HG02970 (cell line): ENCODE results near the gene SRPK1.
A peak's percentile ranks its signal among the peaks of the same experiment; 100 is the strongest.
"Not testable (repeated sequence)": the region's sequence is repeated elsewhere in the genome, so short reads cannot be mapped to it uniquely, and the experiment has no call there.

Source experiments
- ATAC-seq: cut with Tn5 transposase; IDR thresholded peaks from one replicate; pipeline ENCODE4 v1.9.1; 2021; ENCODE audit warnings: mild to moderate bottlenecking, moderate library complexity, moderate number of reproducible peaks; ENCODE audit not compliant: unreplicated experiment, low FRiP score

Gene SRPK1

GRCh38 chr6:35920793-35921732 is at the start of gene SRPK1:
Gene SRPK1 (minus strand): TSS chr6:35921098. CDS start chr6:35921056, 42 bp downstream.
- ATAC-seq: peak; percentile 85

DNA sequence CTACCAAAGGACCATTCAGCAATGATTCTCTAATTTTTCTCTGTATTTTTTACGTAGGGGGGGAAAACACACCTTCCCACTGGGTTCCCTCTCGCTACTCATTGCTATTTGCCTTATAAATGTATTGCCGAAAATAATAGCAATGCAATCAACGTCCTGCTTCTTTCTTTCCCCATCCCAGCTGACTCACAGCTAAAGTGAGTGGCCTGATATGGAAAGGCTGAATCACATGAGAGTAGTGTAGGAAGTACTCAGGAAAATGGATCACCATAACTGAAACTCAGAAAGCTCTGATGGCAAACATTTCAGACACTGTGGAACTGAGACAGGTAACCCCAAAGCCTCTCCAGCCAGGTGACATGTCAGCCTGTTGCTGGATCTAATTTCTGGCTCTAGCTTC is 49.3 kb upstream of the SRPK1 start:
- no peak for ATAC-seq

DNA sequence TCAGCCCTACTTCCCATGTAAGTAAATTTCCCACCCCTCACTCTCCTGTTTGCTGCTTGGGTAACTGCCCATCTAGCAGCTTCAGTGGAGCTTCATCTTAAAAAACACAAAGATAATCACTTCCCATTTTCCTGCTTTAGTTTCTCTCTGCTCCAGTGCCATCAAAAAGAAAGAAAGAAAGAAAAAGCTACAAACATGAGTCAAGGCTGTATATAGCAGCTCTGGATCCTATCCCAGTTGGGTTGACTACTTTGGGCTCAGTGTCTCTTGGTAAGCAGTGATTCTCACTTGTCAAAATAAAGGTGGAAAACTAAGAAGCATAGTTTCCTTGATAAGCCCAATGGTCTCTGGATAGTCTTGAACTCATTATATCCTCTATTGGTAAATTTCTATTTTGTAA is 48.7 kb upstream of the SRPK1 start:
- no peak for ATAC-seq

DNA sequence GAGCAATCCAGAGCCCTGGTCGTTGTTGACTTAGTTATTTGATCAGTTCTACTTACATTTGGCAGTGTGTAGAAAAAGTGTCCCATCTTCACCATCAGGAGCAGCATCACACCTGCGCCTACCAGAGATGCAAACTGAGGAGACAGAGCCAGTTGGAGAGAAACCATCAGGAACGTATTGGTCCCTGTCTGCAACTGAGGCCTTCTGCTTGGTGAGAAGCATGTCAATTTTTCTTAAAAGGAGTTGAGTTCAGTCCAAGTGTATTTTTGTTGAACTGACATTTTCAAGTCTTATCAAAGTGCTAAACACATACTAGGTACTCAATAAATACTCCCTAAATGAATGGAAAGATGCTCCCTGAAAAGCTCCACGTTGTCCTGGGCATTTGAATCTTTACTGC is 47.9 kb upstream of the SRPK1 start:
- ATAC-seq: no peak

DNA sequence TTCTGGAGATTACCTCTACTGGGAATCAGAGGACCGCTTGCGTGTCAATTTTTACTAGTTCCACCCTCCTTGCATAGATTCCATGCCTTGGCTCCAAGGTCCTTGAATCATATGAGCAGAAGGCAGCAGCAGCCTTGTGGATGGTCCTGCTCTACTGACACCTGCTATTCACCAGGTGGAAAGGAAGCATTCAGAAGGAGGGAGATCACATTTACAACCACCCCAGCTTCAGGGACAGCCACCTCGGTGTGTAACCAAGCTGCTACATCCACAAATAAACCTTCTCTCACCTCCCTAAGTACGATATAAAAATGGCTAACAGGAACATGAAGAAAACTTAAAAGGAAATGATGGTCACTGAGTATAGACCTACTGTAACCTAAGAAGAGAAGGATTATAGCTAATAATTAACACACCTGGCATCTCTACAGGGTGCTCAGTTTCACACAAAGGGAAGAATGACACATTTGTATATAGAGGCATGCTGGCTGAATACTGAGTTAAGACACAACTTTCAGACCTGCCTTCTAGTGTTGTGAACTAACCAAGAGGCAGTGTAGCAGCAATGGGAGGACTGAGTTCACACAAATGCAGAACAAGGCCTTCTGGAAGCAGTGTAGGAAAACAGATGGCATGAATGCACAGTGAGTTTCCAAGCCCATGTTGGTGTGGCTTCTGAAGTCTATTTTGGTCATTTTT is 46.3 kb upstream of the SRPK1 start:
- ATAC-seq: no peak

DNA sequence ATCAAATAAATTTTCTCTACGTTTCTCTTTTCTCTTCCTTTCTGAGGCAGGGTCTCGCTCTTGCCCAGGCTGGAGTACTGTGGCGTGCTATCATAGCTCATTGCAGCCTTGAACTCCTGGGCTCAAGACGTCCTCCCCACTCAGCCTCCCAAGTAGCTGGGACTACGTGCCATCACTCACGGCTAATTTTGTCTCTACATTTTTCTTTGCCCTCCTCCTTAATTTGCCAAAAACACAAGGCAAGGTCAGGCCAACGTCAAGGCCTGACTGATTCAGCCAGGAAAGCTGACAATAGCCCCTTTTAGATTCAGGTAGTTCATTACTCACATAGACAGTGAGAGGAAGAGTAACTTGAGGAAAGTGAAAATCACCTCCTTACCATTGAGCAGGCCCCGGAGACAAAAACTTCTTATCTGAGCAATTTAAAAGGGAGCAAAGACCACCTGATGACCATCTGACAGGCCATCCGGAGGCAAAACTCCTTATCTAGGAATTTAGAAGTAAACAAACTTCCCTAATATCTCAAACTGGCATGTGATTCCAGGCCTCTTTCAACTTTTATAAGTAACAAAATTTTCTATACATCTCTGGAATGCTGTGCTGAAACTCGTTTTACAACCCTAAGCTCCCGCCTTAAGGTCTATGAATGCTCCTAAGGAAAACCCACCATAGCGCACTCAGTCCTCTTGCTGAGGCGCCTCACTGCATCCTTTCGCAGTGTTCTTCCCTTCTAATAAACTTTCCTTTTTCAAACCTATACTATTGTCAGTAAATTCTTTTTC is 42.1 kb upstream of the SRPK1 start:
- ATAC-seq: no peak

DNA sequence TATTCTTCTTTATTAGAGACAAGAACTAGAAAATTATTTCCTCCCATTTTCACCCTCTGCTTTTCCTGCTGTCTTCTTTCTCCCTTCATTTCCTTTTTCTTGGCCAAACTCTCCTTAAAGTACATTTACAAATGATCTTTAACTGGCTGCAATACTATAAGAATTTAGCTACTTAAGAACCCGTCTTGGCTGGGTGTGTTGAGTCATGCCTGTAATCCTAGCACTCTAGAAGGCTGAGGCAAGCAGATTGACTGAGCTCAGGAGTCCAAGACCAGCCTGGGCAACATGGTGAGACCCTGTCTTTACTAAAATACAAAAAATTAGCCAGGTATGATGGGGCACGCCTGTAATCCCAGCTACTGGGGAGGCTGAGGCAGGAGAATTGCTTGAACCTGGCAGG is 39.3 kb upstream of the SRPK1 start:
- no peak for ATAC-seq

DNA sequence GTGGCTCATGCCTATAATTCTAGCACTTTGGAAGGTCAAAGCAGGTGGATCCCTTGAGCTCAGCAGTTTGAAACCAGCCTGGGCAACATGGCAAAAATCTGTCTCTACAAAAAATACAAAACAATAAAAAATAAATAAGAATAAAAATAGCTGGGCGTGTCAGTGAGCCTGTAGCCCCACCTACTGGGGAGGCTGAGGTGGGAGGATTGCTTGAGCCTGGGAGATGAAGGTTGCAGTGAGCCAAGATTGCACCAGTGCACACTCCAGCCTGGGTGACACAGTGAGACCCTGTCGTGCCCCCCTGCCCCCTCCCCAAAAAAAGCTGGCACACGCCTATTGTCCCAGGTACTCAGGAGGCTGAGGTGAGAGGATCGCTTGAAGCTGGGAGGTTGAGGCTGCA is 35.1 kb upstream of the SRPK1 start:
- ATAC-seq: no peak

DNA sequence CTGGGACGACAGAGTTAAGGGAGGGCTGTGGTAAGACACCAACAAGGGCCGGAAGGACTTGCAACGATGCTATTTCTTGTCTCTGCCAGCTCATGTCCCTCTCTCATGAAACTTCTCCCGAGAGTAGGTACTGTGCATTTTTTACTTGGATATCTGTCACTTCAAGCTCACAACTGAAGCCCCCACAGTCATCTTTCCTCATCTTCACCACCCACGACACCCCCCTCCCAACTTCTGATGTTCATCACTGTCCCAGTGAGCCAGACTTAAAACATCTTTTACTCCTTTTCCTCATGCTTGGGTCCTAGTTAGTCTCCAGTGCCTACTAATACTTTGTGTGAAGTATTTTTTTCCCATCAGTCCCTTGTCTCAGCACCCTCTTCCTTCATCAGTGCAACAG is 34.6 kb upstream of the SRPK1 start:
- no peak for ATAC-seq

- no peak for ATAC-seq
These were observed 34.2 kb upstream of the SRPK1 start for GRCh38 chr6:35955071-35955470.

DNA sequence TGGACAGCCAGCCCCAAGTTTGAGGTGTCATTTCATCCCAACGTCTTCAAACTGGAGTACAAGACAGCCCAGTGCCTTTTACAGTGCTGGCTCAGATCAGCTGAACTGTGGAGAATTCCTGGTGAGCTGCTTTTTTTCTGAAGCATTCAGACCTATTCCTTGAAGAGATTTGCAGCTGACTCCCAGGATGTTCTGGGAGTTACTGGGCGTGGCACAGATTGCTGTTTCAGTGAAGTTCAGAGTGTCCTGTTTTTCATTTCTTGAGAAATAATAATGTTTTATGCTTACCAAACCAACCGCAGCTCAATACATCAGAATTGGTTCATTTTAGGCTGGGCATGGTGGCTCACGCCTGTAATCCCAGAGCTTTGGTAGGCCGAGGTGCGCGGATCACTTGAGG is 33.4 kb upstream of the SRPK1 start:
- no peak for ATAC-seq

DNA sequence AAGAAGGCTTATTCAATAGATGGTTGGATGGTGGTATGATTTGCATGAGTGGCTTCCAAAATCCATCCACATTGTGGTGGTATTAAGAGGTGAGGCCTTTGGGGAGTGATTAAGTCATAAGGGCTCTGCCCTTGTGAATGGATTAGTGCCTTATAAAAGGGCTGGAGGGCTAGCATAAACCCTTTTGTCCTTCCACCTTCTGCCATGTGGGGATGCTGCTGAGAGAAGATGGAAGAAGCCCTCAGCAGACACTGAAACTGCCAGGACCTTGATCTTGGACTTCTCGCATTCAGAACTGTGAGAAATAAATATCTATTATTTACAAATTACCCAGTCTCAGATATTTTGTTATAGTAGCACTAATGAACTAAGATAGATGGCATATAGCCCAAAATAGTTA is 27.8 kb upstream of the SRPK1 start:
- ATAC-seq: no peak

GRCh38 chr6:35945650-35946025 is 24.7 kb upstream of the SRPK1 start:
- ATAC-seq: no peak

- ATAC-seq: no peak
These were observed 22.5 kb upstream of the SRPK1 start for GRCh38 chr6:35943390-35943789.

DNA sequence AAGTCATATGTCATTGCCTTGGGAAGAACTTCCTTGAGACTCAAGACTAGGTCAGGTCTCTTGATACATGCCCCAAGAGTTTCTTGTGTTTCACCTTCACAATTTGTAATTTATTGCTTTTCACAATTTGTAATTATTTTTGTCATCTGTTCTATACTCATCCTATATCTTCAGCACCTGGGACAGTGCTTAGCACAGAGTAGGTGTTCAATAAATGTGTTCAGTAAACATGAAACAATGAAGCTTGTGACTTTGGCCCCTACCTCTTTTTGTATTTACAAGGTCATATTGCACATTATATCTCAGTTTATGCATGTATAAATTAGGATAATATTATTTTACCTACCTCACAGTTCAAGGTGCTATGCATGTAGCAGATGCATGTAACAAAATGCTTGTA is 21.5 kb upstream of the SRPK1 start:
- no peak for ATAC-seq

DNA sequence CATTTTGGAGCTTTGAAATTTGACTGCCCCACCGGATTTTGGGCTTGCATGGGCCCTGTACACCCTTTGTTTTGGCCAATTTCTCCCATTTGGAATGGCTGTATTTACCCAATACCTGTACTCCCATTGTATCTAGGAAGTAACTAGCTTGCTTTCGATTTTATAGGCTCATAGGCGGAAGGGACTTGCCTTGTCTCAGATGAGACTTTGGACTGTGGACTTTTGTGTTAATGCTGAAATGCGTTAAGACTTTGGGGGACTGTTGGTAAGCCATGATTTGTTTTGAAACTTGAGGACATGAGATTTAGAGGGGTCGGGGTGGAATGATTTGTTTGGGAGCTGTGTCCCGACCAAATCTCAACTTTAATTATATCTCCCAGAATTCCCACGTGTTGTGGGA is 20.3 kb upstream of the SRPK1 start:
- ATAC-seq: not testable (repeated sequence)

DNA sequence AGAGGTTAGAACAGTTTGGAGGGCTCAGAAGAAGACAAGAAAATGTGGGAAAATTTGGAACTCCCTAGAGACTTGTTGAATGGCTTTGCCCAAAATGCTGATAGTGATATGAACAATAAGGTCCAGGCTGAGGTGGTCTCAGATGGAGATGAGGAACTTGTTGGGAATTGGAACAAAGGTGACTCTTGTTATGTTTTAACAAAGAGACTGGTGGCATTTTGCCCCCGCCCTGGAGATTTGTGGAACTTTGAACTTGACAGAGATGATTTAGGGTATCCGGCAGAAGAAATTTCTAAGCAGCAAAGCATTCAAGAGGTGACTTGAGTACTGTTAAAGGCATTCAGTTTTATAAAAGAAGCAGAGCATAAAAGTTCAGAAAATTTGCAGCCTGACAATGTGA is 19.1 kb upstream of the SRPK1 start:
- ATAC-seq: not testable (repeated sequence)

DNA sequence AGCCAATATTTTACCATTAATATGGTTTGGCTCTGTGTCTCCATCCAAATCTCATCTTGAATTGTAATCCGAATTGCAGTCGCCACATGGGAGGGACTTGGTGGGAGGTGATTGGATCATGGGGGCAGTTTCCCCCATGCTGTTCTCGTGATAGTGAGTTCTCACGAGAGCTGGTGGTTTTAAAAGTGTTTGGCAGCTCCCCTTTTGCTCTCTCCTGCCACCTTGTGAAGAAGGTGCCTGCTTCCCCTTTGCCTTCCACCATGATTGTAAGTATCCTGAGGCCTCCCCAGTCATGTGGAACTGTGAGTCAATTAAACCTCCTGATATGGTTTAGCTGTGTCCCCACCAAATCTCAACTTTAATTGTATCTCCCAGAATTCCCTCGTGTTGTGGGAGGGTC is 18.4 kb upstream of the SRPK1 start:
- ATAC-seq: not testable (repeated sequence)

DNA sequence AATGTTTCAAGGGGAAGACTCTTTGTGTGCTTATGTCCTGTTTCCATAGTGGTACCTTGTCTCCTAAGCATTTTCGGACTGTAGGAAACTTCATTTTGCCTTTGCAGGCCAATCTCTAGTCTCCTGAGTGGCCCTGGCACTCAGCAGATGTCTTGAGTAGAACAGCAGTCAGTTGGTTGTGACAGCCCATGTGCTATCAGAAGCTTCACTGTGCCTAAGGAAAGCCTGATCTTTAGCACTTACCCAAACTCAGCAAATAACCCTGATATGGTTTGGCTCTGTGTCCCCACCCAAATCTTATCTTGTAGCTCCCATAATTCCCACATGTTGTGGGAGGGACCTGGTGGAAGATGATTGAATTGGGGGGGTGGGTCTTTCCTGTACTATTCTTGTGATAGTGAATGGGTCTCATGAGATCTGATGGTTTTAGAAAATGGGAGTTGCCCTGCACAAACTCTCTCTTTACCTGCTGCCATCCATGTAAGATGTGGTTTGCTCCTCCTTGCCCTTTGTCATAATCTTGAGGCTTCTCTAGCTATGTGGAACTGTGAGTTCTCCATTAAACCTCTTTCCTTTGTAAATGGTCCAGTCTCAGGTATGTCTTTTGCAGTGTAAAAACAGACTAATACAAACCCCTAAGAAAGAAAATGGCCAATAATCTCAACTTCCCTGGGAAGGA is 15.9 kb upstream of the SRPK1 start:
- ATAC-seq: no peak

DNA sequence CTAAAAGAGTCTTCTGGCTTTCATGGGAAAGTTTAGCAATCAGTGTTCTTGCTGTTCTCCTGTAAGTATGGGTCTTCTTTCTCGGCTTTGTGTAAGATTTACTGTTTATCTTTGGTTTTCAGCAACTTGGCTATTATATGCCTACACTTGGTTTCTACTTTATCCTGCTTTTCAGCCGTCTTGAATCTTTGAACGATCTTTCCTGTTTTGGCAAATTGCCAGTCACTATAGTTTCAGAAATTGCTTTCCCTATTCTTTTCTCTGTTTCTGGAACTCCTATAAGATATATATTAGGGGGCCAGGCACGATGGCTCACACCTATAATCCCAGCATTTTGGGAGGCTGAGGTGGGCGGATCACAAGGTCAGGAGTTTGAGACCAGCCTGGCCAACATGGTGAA is 14.6 kb upstream of the SRPK1 start:
- no peak for ATAC-seq

GRCh38 chr6:35933844-35934243 is 12.9 kb upstream of the SRPK1 start:
- ATAC-seq: no peak
